GM12891 (cell line): Measurements from ENCODE around the gene FAM219A.
"Not testable (repeated sequence)": the region's sequence is repeated elsewhere in the genome, so short reads cannot be mapped to it uniquely, and the experiment has no call there.

Source experiments
- DNase-seq: peaks from one replicate; pipeline ENCODE4 v3.0.0; 2011; ENCODE audit warnings: low spot score; ENCODE audit not compliant: insufficient read length
- FAIRE-seq: peaks from 2 replicates; lab custom pipeline; 2011; peaks lifted over from hg19 to GRCh38; lab: Jason Lieb, UNC
- PAX5 ChIP-seq: IDR thresholded peaks from 2 replicates; pipeline ENCODE4 v1.6.1; 2011; ENCODE audit warnings: low read length, moderate library complexity, mild to moderate bottlenecking; ENCODE audit not compliant: insufficient read depth, severe bottlenecking
- POLR2A ChIP-seq: IDR thresholded peaks from 2 replicates; pipeline ENCODE4 v1.6.1; 2011; ENCODE audit warnings: low read depth, low read length, control low read depth
- POLR2AphosphoS5 ChIP-seq: IDR thresholded peaks from 2 replicates; pipeline ENCODE4 v1.6.1; 2011; ENCODE audit warnings: low read depth, low read length, control low read depth
- POU2F2 ChIP-seq: IDR thresholded peaks from 2 replicates; pipeline ENCODE4 v1.6.1; 2011; ENCODE audit warnings: low read depth, mild to moderate bottlenecking, control low read depth, low read length, moderate library complexity
- SPI1 ChIP-seq: IDR thresholded peaks from 2 replicates; pipeline ENCODE4 v1.6.1; 2011; ENCODE audit warnings: low read depth, low read length, control low read depth
- TAF1 ChIP-seq: IDR thresholded peaks from 2 replicates; pipeline ENCODE4 v1.6.1; 2011; ENCODE audit warnings: low read depth, low read length, control low read depth

The FAM219A gene

GRCh38 chr9:34451135-34451534, 7.2 kb downstream of the FAM219A start:
- TF ChIP-seq PAX5, result no peak
- TF ChIP-seq POLR2AphosphoS5, result no peak
- TF ChIP-seq POLR2A, result no peak
- no peak for TF ChIP-seq TAF1
- no peak for TF ChIP-seq SPI1
- no peak for TF ChIP-seq POU2F2
- DNase-seq, result no peak
- no peak for FAIRE-seq

DNA sequence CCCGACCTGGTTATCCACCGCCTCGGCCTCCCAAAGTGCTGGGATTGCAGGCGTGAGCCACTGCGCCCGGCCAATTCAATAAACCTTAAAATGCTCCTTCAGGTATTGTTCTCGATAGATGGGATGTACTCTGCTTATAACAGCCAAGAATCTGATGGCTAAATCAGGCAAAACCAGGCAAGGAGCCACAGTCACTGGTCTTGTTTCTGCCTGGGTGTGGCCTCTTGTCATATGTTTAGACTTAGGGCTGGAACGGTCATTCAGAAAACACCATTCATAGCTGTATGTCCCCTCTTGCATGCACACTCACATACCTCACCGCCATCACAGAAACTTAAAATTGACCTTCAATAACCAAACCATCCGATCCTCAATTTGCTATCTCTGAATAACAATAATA, 7.7 kb downstream of the FAM219A start:
- FAIRE-seq, result no peak
- no peak for DNase-seq
- no peak for TF ChIP-seq POLR2AphosphoS5
- TF ChIP-seq POU2F2, result no peak
- no peak for TF ChIP-seq POLR2A
- no peak for TF ChIP-seq PAX5
- TF ChIP-seq TAF1, result no peak
- no peak for TF ChIP-seq SPI1

GRCh38 chr9:34446951-34447350, 11.4 kb downstream of the FAM219A start:
- DNase-seq (no peak), FAIRE-seq (no peak)
- TF ChIP-seq PAX5 (no peak), SPI1 (no peak), TAF1 (no peak), POU2F2 (no peak), POLR2A (no peak), POLR2AphosphoS5 (no peak)

- DNase-seq (no peak), FAIRE-seq (no peak)
- no peak for TF ChIP-seq POLR2A
- no peak for TF ChIP-seq POLR2AphosphoS5
- no peak for TF ChIP-seq PAX5
- TF ChIP-seq SPI1, result no peak
- no peak for TF ChIP-seq POU2F2
- no peak for TF ChIP-seq TAF1
These were observed 11.9 kb downstream of the FAM219A start for GRCh38 chr9:34446468-34446891.

DNA sequence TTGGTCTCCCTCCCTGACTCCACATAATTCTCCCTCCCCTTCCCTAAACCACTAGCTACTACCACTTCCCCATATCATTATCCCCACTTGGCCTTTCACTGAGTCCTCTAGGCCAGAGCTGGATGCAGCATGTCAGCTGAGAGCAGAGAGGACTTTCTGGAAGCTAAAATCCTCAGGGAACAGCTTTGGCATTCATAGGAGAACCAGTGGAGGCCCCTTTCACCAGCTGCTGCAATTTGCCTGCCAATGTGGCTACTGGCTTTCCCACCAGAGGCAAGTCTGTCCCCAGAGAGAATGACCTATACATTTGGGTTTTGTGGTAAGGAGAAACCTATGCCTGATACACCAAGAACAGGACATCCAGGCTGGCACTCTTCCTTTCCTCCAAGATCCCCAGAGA, 14.4 kb downstream of the FAM219A start:
- no peak for DNase-seq
- TF ChIP-seq TAF1 (no peak), SPI1 (no peak), POLR2A (no peak), POLR2AphosphoS5 (no peak), POU2F2 (no peak), PAX5 (no peak)
- FAIRE-seq, result no peak

- FAIRE-seq (no peak), DNase-seq (no peak)
- TF ChIP-seq SPI1 (no peak), POLR2AphosphoS5 (no peak), POU2F2 (no peak), TAF1 (no peak), POLR2A (no peak), PAX5 (no peak)
These were observed 14.8 kb downstream of the FAM219A start for GRCh38 chr9:34443533-34443932.

GRCh38 chr9:34442770-34443169, 15.6 kb downstream of the FAM219A start:
- no peak for FAIRE-seq
- no peak for DNase-seq
- no peak for TF ChIP-seq POU2F2
- TF ChIP-seq POLR2AphosphoS5, result no peak
- TF ChIP-seq PAX5, result no peak
- no peak for TF ChIP-seq SPI1
- no peak for TF ChIP-seq POLR2A
- TF ChIP-seq TAF1, result no peak

- TF ChIP-seq PAX5 (no peak), SPI1 (no peak), POU2F2 (no peak), POLR2AphosphoS5 (no peak), POLR2A (no peak), TAF1 (no peak)
- FAIRE-seq (no peak), DNase-seq (no peak)
These were observed 18.4 kb downstream of the FAM219A start for GRCh38 chr9:34440017-34440416.

GRCh38 chr9:34438465-34438864, 19.9 kb downstream of the FAM219A start:
- not testable (repeated sequence) for DNase-seq, FAIRE-seq

- not testable (repeated sequence) for DNase-seq, FAIRE-seq
These were observed 20.5 kb downstream of the FAM219A start for GRCh38 chr9:34437926-34438307.
